HG03139 (cell line): ENCODE results near the gene IFT80.
A peak's percentile ranks its signal among the peaks of the same experiment; 100 is the strongest.

Experiments
- ATAC-seq: cut with Tn5 transposase; IDR thresholded peaks from one replicate; pipeline ENCODE4 v1.9.1; 2021; ENCODE audit not compliant: unreplicated experiment

IFT80 gene

DNA sequence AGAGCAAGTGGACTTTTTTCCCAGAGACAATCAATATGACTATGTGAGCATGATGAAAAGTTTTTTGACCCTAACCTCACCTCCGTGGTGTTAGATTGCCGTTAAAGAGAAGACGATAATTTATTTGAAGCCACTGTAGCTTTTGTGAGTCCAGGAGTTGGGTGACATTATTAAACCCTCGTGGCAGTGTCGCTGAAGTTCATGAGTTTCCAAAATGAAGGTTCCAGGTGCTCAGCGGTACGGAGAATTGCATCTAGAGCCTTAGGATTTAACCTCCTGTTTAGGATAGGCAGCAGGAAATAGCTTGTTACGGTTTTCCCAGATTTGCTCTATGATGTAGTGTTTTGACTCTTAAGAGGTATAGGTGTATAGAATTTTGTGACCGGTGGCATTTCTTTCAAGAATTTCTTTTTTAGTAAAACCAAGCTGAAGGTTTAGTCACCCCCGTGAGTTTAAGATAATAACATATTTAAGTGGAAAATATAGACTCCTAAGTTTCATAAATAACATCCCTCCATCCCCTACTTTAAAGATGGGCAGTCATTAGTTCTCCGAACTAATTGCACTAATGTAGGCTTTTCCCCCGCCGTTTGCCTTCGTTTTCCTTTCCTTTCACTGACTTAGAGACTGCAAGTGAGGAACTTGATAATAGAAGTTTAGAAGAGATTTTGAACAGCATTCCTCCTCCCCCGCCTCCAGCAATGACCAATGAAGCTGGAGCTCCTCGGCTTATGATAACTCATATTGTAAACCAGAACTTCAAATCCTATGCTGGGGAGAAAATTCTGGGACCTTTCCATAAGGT lies 2.5 kb upstream of the IFT80 start:
- no peak for ATAC-seq

DNA sequence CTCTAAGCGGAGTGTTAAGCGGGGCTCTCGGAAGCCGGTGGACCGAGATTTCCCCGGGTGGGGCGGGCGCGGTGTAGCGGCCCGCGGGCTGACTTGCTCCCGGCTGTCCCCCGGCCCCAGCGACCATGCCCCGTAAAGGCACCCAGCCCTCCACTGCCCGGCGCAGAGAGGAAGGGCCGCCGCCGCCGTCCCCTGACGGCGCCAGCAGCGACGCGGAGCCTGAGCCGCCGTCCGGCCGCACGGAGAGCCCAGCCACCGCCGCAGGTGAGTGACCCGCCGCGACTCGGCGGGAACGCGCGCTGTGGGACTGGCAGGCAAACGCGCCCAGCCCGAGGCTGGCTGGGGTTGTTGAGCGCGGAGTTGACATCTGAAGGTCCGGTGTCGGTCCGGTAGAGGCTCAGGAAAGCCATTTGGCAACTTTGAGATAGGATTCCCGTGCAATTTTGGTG lies 1.7 kb upstream of the IFT80 start:
- ATAC-seq, result no peak

DNA sequence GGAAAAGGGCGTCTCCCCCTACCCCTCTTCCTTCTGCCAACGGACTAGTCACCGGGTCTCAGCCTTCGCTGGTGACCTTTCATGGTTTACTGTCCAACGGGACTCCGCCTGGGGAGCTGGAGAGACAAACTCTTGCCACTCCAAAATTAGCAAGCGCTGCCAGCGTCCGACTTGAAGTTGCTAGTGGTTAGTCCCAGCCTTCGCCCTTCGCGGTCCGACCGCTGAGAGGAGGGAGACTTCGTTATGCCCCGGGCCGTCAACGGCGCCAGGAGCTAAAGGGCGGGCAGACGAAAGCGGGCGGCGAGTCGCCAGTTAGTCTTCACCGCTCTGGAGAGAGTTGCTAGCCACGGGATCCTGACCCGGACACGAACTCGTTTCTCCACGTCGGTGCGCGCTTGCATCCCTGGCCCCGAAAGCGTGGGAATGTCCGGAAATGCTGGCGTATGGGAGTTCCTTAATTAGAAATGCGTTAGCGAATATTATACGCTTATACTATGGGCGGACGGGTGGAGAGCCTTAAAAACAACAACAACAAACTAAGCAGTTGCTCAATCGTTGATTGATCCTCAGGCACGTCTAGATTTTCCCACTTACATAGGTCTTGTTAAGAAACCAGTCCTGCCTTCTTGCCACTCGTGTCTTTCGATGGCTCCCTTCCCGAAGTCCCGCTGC lies 1.1 kb upstream of the IFT80 start:
- peak; percentile 8 for ATAC-seq

- peak; percentile 6 for ATAC-seq
Observed at GRCh38 chr3:160398820-160399124, 253 bp downstream of the IFT80 start.

GRCh38 chr3:160395297-160395696 lies 3.7 kb downstream of the IFT80 start:
- no peak for ATAC-seq

- no peak for ATAC-seq
Observed at GRCh38 chr3:160394009-160394392, 5.0 kb downstream of the IFT80 start.

GRCh38 chr3:160393346-160394008 lies 5.5 kb downstream of the IFT80 start:
- no peak for ATAC-seq

GRCh38 chr3:160392798-160393197 lies 6.2 kb downstream of the IFT80 start:
- no peak for ATAC-seq

GRCh38 chr3:160390565-160391138 lies 8.4 kb downstream of the IFT80 start:
- no peak for ATAC-seq

GRCh38 chr3:160384639-160385318 lies 14.2 kb downstream of the IFT80 start:
- ATAC-seq, result no peak

DNA sequence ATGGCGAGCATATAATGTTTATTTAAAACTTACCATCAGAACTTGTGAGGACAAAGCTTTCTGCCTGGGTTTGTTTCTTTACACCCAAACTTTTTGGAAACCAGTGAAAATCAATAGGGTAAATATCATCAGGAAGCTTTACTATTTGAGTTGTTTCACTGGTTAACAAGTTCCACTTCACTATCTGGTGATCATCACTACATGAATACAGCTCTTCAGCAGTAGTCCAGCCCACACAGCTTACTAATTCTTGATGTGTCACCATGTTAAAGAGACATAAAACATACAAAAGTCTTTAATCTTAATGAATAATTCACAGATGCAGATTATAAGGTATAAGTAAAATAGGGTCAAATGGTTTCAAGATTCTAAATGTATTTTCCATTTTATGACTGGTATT lies 17.6 kb downstream of the IFT80 start:
- no peak for ATAC-seq

- ATAC-seq, result no peak
Observed at GRCh38 chr3:160379628-160380214, 19.3 kb downstream of the IFT80 start.

- no peak for ATAC-seq
Observed at GRCh38 chr3:160378331-160379109, 20.5 kb downstream of the IFT80 start.

DNA sequence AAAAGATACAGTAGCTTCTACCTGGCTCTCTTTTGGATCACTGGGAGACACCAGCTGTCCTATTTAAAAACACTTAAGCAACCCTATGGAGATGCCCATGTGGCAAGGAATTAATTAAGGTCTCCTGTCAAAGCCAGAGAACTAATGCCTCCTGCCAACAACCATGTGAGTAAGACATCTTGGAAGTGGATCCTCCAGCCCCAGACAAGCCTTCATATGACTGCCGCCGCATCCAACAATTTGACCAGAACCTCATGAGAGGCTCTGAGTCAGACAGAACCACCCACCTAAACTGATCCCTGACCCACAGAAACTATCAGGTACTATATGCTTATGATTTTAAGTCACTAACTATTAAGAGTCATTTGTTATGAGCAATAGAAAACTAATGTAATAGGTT lies 22.3 kb downstream of the IFT80 start:
- no peak for ATAC-seq

- no peak for ATAC-seq
Observed at GRCh38 chr3:160374925-160375324, 24.1 kb downstream of the IFT80 start.

DNA sequence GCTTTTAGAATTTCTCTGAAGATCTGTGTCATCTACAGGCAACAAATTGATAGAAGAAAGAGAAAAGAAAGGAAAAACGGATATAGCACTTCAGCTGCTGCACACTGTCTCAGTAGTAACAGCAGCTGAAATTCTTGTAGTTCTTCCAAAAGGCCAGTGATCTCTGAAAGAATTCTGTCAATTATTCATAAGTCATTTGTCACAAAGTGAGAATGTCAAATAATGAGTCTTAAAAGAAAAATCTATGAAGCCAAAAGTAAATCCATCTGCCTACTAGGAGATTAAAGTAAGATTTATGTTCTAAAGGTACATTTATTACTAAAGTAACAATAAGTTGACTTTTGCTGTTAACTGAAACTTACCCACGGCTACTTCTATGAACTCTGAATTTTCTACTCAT lies 24.6 kb downstream of the IFT80 start:
- no peak for ATAC-seq

- no peak for ATAC-seq
Observed at GRCh38 chr3:160373655-160374054, 25.4 kb downstream of the IFT80 start.

DNA sequence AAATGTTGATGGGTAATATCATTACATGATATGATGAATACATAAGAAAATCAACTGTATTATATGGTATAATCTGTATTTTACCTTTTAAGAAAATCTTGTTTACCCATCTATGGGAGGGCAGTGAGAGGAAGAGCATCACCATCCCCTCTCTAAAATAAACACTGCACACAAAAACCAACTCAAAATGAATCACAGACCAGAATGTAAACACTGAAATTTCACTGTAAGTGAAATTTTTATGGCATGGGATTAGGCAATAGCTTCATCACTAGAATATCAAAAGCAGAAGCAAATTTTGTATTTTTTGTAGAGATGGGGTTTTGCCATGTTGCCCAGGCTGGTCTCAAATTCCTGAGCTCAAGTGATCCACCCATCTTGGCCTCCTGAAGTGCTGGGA lies 26.2 kb downstream of the IFT80 start:
- no peak for ATAC-seq

- ATAC-seq, result no peak
Observed at GRCh38 chr3:160370987-160371857, 27.8 kb downstream of the IFT80 start.
